ENCODE data around the gene ERLEC1. TPM values are rescaled to one million over a fixed set of nuclear protein-coding genes. Genes with fewer than 3 reads are reported as not detected.
"Not testable (repeated sequence)": the region's sequence is repeated elsewhere in the genome, so short reads cannot be mapped to it uniquely, and the experiment has no call there.

The ERLEC1 gene
- total and polyA plus RNA-seq, 2 of the 4 experiments (the other 2 are of a cell fraction), result 40.3 to 53.4 TPM

DNA sequence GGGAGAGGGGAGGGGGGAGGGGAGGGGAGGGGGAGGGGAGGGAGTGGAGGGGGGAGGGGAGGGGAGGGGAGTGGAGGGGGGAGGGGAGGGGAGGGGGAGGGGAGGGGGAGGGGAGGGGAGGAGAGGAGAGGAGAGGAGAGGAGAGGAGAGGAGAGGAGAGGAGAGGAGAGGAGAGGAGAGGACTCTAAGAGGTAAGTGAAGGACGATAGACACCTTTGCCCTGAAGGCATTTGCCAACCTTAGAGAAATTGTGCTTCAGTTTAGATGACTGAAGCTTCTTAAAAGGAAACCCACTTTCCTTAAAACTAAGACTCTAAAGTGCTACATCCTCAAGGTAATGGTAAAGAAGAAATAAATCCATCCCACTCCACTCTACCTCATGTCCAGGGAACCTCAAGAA, 53.7 kb downstream of the ERLEC1 start:
- Histone ChIP-seq H2AK5ac (ENCODE audit: low read depth, low read length) (no peak overlapping the region), H3K9ac (ENCODE audit: low read depth, low read length) (no peak overlapping the region), H3K18ac (ENCODE audit: low read depth, low read length) (no peak overlapping the region), H3K4me2 (ENCODE audit: low read depth, low read length) (no peak overlapping the region), H3K9me3 (ENCODE audit: control insufficient read depth, insufficient read depth, low read length) (peaks cover 2% of the 10 kb centered on the region), H3K23ac (ENCODE audit: low read depth, low read length) (no peak overlapping the region), H2BK20ac (ENCODE audit: low read depth, low read length) (no peak overlapping the region), H2BK15ac (ENCODE audit: low read depth, low read length) (no peak overlapping the region), H4K5ac (ENCODE audit: low read depth, low read length) (no peak overlapping the region), H3K27me3 (ENCODE audit: control insufficient read depth, insufficient read depth, low read length) (no peaks in the 10 kb centered on the region), H4K91ac (ENCODE audit: insufficient read depth, low read depth, low read length) (no peak overlapping the region), H3K14ac (replicated peaks; ENCODE audit: low read depth, low read length) (no peak overlapping the region), H2AK9ac (replicated peaks; ENCODE audit: low read depth, low read length, poor library complexity) (no peak overlapping the region), H3K27ac (ENCODE audit: insufficient read depth, low read length) (no peak overlapping the region), H2BK120ac (ENCODE audit: low read depth, low read length) (no peak overlapping the region), H4K8ac (ENCODE audit: low read depth in 2 of 2, low read length in 2 of 2) (no peak overlapping the region), H3K9me1 (ENCODE audit: insufficient read depth, low read length) (no peaks in the 10 kb centered on the region), H3K79me1 (ENCODE audit: low read depth in 1 of 2, low read length in 2 of 2) (no peaks in the 10 kb centered on the region), H3K4me3 (ENCODE audit: insufficient read depth, low read depth, low read length) (no peak overlapping the region), H2AFZ (replicated peaks; ENCODE audit: low read length, poor library complexity) (no peak overlapping the region), H3K4ac (ENCODE audit: low read depth, low read length) (no peak overlapping the region), H4K20me1 (ENCODE audit: insufficient read depth, low read length) (no peaks in the 10 kb centered on the region), H3K36me3 (ENCODE audit: control insufficient read depth, insufficient read depth, low read length) (peaks cover 2% of the 10 kb centered on the region; the same call in 1 of the 2 replicates), H3K56ac (ENCODE audit: extremely low read depth, insufficient read depth, low read length) (no peak overlapping the region), H2BK5ac (ENCODE audit: low read depth, low read length, poor library complexity, severe bottlenecking) (no peak overlapping the region), H3K4me1 (ENCODE audit: control insufficient read depth, insufficient read depth, low read length) (no peaks in the 10 kb centered on the region)
- no peak for DNase-seq
- BruUV-seq (replicated peaks), result no TSS peak
- TF ChIP-seq BHLHE40 (IDR thresholded peaks at IDR 0.05; ENCODE audit: low read depth, low read length) (no peak), RFX5 (IDR thresholded peaks at IDR 0.05; ENCODE audit: low read depth, low read length) (no peak), MAFK (IDR thresholded peaks at IDR 0.05; ENCODE audit: low read depth, low read length) (no peak), CEBPB (IDR thresholded peaks at IDR 0.05; ENCODE audit: low read depth, low read length) (no peak), RAD21 (IDR thresholded peaks at IDR 0.05; ENCODE audit: low read length) (no peak)
- TF ChIP-seq, protein P1, sequence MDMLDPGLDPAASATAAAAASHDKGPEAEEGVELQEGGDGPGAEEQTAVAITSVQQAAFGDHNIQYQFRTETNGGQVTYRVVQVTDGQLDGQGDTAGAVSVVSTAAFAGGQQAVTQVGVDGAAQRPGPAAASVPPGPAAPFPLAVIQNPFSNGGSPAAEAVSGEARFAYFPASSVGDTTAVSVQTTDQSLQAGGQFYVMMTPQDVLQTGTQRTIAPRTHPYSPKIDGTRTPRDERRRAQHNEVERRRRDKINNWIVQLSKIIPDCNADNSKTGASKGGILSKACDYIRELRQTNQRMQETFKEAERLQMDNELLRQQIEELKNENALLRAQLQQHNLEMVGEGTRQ (IDR thresholded peaks at IDR 0.05; ENCODE audit: low read depth, low read length), result no peak
- TF ChIP-seq, protein P2, sequence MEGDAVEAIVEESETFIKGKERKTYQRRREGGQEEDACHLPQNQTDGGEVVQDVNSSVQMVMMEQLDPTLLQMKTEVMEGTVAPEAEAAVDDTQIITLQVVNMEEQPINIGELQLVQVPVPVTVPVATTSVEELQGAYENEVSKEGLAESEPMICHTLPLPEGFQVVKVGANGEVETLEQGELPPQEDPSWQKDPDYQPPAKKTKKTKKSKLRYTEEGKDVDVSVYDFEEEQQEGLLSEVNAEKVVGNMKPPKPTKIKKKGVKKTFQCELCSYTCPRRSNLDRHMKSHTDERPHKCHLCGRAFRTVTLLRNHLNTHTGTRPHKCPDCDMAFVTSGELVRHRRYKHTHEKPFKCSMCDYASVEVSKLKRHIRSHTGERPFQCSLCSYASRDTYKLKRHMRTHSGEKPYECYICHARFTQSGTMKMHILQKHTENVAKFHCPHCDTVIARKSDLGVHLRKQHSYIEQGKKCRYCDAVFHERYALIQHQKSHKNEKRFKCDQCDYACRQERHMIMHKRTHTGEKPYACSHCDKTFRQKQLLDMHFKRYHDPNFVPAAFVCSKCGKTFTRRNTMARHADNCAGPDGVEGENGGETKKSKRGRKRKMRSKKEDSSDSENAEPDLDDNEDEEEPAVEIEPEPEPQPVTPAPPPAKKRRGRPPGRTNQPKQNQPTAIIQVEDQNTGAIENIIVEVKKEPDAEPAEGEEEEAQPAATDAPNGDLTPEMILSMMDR (conservative IDR thresholded peaks at IDR 0.05; ENCODE audit: low read depth, low read length), result no peak
- intact Hi-C loops (cut with micrococcal nuclease) (no loop called here), in situ Hi-C loops (cut with MboI; ENCODE audit: low sequenced_read_pairs) (no loop called here), dilution Hi-C loops (cut with HindIII; ENCODE audit: low sequenced_read_pairs, unreplicated experiment) (no loop called here)
- WGBS, 2 experiments (ENCODE audit: extremely low coverage in 2 of 2, insufficient read length in 1 of 2), result no CpG with 5 or more reads among the region's 1 CpG
- ATAC-seq (ENCODE audit: low read depth), result no peak
- ChIA-PET CTCF (no interaction called here), POLR2A (ENCODE audit: unreplicated experiment) (no interaction called here)

DNA sequence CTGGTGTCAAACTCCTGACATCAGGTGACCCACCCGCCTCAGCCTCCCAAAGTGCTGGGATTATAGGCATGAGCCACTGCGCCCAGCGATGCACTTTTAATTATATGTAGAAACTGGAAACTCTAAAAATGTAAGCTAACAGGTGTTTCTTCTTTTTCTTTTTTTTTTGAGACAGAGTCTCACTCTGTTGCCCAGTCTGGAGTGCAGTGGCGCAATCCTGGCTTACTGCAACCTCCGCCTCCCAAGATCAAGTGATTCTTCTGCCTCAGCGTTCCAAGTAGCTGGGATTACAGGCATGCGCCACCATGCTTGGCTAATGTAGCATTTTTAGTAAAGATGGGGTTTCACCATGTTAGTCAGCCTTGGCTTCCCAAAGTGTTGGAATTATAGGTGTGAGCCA, 54.8 kb downstream of the ERLEC1 start:
- H3K27ac ChIP-seq (ENCODE audit: insufficient read depth, low read length); CTCF ChIA-PET; H4K8ac ChIP-seq (ENCODE audit: low read depth in 2 of 2, low read length in 2 of 2); H3K27me3 ChIP-seq (ENCODE audit: control insufficient read depth, insufficient read depth, low read length); H3K18ac ChIP-seq (ENCODE audit: low read depth, low read length); H3K9ac ChIP-seq (ENCODE audit: low read depth, low read length); H3K9me1 ChIP-seq (ENCODE audit: insufficient read depth, low read length); H2AK9ac ChIP-seq (replicated peaks; ENCODE audit: low read depth, low read length, poor library complexity); H4K91ac ChIP-seq (ENCODE audit: insufficient read depth, low read depth, low read length); H3K4me2 ChIP-seq (ENCODE audit: low read depth, low read length); H3K4ac ChIP-seq (ENCODE audit: low read depth, low read length); H3K36me3 ChIP-seq (ENCODE audit: control insufficient read depth, insufficient read depth, low read length); H4K20me1 ChIP-seq (ENCODE audit: insufficient read depth, low read length); H3K56ac ChIP-seq (ENCODE audit: extremely low read depth, insufficient read depth, low read length); DNase-seq; H2BK120ac ChIP-seq (ENCODE audit: low read depth, low read length); H3K4me3 ChIP-seq (ENCODE audit: insufficient read depth, low read depth, low read length); H3K79me1 ChIP-seq (ENCODE audit: low read depth in 1 of 2, low read length in 2 of 2); H2BK20ac ChIP-seq (ENCODE audit: low read depth, low read length); BruUV-seq (replicated peaks); dilution Hi-C loops (cut with HindIII; ENCODE audit: low sequenced_read_pairs, unreplicated experiment); H2AFZ ChIP-seq (replicated peaks; ENCODE audit: low read length, poor library complexity); H3K9me3 ChIP-seq (ENCODE audit: control insufficient read depth, insufficient read depth, low read length); in situ Hi-C loops (cut with MboI; ENCODE audit: low sequenced_read_pairs); H2BK15ac ChIP-seq (ENCODE audit: low read depth, low read length); H3K4me1 ChIP-seq (ENCODE audit: control insufficient read depth, insufficient read depth, low read length); H4K5ac ChIP-seq (ENCODE audit: low read depth, low read length); H3K14ac ChIP-seq (replicated peaks; ENCODE audit: low read depth, low read length); H2BK5ac ChIP-seq (ENCODE audit: low read depth, low read length, poor library complexity, severe bottlenecking); intact Hi-C loops (cut with micrococcal nuclease); ATAC-seq (ENCODE audit: low read depth); H2AK5ac ChIP-seq (ENCODE audit: low read depth, low read length); H3K23ac ChIP-seq (ENCODE audit: low read depth, low read length): not testable (repeated sequence)
- POLR2A ChIA-PET (ENCODE audit: unreplicated experiment), result interaction anchor here (0.6 kb wide), 1 partner anchor 1285 kb away, joined by 9 read pairs; no protein-coding TSS in a partner anchor
- WGBS, 2 experiments (ENCODE audit: extremely low coverage in 2 of 2, insufficient read length in 1 of 2), result 93% methylated on average over 3 of the region's 7 CpGs; no CpG with 5 or more reads in 1 of the 2 experiments
